AG09319 (cell line): Measurements from ENCODE around the gene CFAP97D1.

Experiments used
- DNase-seq: peaks from one replicate; pipeline ENCODE4 v3.0.0-alpha.2; 2010; ENCODE audit warnings: low read depth; ENCODE audit errors: extremely low read depth
- TF ChIP-seq, protein P1 (sequence below): IDR thresholded peaks from 2 replicates; pipeline ENCODE4 v1.5.1; 2011; ENCODE audit warnings: low read depth, mild to moderate bottlenecking, inconsistent platforms, low read length, moderate library complexity

The CFAP97D1 gene

GRCh38 chr17:43768382-43768781, 11.9 kb upstream of the CFAP97D1 start:
- DNase-seq: no peak
- TF ChIP-seq, protein P1, sequence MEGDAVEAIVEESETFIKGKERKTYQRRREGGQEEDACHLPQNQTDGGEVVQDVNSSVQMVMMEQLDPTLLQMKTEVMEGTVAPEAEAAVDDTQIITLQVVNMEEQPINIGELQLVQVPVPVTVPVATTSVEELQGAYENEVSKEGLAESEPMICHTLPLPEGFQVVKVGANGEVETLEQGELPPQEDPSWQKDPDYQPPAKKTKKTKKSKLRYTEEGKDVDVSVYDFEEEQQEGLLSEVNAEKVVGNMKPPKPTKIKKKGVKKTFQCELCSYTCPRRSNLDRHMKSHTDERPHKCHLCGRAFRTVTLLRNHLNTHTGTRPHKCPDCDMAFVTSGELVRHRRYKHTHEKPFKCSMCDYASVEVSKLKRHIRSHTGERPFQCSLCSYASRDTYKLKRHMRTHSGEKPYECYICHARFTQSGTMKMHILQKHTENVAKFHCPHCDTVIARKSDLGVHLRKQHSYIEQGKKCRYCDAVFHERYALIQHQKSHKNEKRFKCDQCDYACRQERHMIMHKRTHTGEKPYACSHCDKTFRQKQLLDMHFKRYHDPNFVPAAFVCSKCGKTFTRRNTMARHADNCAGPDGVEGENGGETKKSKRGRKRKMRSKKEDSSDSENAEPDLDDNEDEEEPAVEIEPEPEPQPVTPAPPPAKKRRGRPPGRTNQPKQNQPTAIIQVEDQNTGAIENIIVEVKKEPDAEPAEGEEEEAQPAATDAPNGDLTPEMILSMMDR: no peak

GRCh38 chr17:43768943-43769342, 11.3 kb upstream of the CFAP97D1 start:
- TF ChIP-seq, protein P1: no peak
- DNase-seq: no peak

DNA sequence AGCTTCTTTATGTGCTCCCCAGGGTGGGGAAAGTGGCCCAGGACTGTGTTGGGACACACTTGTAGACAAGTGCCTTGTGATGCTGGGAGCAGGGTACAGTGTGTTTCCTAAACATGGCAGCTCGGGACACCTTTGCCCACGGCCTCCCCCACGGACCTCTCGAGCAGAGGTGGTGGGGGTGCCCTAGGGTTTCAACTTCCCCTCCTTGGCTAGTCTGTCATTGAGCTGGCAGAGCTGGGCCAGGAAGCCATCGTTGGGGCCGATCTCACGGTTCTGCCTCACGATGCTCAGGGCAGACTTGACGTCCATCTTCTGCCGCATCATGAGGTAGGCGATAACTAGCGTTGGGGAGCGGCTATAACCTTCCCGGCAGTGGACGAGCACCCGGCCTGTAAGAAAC, 10.8 kb upstream of the CFAP97D1 start:
- TF ChIP-seq, protein P1: no peak
- no peak for DNase-seq

- TF ChIP-seq, protein P1: no peak
- no peak for DNase-seq
Measured at GRCh38 chr17:43769859-43770258, 10.4 kb upstream of the CFAP97D1 start.

DNA sequence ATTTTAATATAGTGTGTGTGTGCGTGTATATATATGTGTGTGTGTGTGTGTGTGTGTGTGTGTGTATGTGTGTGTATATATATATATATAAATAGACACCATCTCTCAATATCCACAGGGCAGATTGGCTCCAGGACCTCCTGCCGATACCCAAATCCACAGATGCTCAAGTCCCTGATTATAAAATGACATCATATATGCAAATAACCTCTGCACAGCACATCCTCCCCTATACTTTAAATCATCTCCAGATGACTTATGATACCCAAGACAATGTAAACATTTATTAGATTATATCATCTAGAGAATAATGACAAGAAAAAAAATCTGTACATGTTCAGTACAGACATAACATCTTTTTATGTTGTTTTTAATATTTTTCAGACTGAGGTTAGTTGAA, 9.3 kb upstream of the CFAP97D1 start:
- TF ChIP-seq, protein P1: no peak

DNA sequence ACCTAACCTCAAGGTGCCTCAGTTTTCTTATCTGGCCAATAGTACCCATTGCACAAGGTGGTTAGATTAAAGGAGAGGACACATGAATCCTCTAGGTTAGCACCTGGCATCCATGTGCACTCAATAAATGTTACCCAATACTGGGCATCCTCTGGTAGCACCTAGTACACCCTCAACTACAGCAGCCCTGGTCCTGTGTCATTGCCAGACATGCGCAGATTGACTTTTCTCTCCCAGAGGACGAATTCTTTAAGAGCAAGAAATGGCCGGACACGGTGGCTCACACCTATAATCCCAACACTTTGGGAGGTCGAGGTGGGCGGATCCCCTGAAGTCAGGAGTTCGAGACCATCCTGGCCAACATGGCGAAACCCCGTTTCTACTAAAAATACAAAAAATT, 8.8 kb upstream of the CFAP97D1 start:
- TF ChIP-seq, protein P1: no peak

More for the DNA sequence above, 9.3 kb upstream of the CFAP97D1 start:
- DNase-seq: no peak

DNA sequence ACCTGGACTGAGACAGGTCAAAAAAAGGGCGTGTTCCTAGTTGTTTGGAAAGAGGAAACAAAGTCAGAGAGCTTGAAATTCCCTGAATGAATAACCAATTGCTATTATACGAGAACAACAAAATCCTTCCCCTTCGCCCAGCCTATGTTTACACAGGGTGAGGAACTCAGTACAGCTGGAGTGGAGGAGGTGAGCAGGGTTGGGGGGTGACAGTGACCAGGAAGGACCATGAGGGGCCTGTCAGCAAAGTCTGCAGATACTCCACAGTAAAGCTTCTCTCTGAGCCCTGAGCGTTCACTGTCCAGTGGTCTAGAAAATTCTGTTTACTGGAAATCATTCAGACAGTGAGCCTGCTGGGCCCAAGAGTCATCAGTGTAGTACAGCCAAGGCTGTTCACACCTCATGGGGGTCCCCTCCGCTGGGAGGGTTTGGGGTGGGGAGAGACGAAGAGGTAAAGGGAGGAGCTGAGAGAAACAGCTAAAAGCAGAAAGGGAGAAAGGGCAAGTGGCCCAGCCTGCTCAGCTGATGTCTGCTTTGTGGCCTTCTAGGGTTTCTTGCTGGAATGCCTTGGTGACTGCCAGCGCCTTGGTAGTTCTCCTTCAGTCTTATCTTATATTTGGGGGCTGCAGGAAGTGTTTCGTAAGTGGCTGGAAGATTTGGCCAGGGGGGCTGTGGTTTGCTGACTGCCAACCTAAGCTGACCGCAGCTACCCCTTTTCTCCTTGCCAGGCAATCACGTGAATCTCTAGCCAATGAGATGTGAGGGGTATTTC, 7.2 kb upstream of the CFAP97D1 start:
- no peak for DNase-seq
- TF ChIP-seq, protein P1: no peak

More for the DNA sequence above, 8.8 kb upstream of the CFAP97D1 start:
- DNase-seq: no peak
